ENCODE data around the gene PAX2.

The PAX2 gene

GRCh38 chr10:100810835-100811116 is 65.4 kb downstream of the PAX2 start:
- CTCF ChIA-PET: interaction anchor here (1.1 kb wide), 1 partner anchor 285 kb away, joined by 3 read pairs; no protein-coding TSS in a partner anchor
- POLR2A ChIA-PET: no interaction called here
- TF ChIP-seq, protein P1, sequence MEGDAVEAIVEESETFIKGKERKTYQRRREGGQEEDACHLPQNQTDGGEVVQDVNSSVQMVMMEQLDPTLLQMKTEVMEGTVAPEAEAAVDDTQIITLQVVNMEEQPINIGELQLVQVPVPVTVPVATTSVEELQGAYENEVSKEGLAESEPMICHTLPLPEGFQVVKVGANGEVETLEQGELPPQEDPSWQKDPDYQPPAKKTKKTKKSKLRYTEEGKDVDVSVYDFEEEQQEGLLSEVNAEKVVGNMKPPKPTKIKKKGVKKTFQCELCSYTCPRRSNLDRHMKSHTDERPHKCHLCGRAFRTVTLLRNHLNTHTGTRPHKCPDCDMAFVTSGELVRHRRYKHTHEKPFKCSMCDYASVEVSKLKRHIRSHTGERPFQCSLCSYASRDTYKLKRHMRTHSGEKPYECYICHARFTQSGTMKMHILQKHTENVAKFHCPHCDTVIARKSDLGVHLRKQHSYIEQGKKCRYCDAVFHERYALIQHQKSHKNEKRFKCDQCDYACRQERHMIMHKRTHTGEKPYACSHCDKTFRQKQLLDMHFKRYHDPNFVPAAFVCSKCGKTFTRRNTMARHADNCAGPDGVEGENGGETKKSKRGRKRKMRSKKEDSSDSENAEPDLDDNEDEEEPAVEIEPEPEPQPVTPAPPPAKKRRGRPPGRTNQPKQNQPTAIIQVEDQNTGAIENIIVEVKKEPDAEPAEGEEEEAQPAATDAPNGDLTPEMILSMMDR (IDR thresholded peaks at IDR 0.05; ENCODE audit: control extremely low read depth, extremely low read depth, low read depth, missing control alignments): no peak
- no peak for DNase-seq (ENCODE audit: extremely low spot score)

GRCh38 chr10:100811261-100811660 is 65.9 kb downstream of the PAX2 start:
- CTCF ChIA-PET: interaction anchor here (1.1 to 1.4 kb wide), 2 partner anchors 69 to 284 kb away, joined by 3 to 5 read pairs; no protein-coding TSS in a partner anchor
- TF ChIP-seq, protein P1 (IDR thresholded peaks at IDR 0.05; ENCODE audit: control extremely low read depth, extremely low read depth, low read depth, missing control alignments): no peak

DNA sequence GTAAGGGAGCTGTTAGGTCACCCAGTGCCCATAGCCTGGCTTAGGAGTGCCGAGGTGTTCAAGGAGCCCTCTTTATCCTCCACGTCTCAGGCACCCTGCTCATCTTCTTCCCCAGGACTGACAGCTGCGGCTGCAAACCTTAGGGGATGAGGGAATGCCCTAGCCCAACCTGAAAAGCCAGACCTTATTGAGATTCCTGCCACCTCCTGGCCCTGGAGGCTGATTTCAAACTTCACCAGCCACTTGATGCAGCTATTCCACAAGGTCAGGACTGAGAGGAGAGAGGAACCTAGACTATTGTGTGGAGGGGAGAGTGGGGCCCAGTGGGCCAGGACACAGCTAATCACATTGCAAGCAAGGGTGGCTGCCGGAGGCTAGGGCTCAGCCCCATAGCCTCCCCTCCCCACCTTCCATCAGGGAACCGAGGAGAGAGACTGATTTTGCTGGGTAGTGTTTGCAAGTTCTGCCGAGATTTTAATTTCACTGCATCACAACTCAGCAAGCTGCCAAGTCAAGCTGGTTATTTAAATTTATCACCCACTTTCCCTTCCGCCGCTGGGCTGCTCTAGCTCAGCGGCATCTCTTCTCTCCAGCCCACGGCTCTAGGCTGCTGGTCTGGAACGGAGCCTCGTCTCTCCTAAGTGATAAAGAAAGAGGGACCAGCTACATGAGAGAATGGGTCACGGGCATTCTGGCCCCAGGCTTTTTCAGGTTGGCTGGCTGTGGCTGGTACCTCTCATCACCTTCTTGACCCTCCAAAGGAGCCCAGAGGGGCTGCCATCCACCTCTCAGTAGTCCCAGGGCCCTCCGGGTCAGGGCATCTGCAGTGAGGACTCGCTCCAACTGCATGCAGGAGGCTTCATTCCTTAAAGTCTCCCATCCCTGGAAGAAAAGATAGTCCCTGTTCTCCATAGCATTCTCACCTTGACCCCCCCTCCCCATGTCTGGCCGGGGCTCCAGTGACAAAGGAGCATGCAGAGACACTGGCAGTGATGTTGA is 66.7 kb downstream of the PAX2 start:
- POLR2A ChIA-PET: no interaction called here
- DNase-seq (ENCODE audit: extremely low spot score): no peak
- TF ChIP-seq, protein P1 (IDR thresholded peaks at IDR 0.05; ENCODE audit: control extremely low read depth, extremely low read depth, low read depth, missing control alignments): no peak
- CTCF ChIA-PET: interaction anchor here (1.4 kb wide), 1 partner anchor 69 kb away, joined by 5 read pairs; no protein-coding TSS in a partner anchor

More at GRCh38 chr10:100811261-100811660, 65.9 kb downstream of the PAX2 start:
- POLR2A ChIA-PET: no interaction called here
- no peak for DNase-seq (ENCODE audit: extremely low spot score)

GRCh38 chr10:100812978-100813377 is 67.6 kb downstream of the PAX2 start:
- no peak for DNase-seq (ENCODE audit: extremely low spot score)
- TF ChIP-seq, protein P1 (IDR thresholded peaks at IDR 0.05; ENCODE audit: control extremely low read depth, extremely low read depth, low read depth, missing control alignments): no peak
- CTCF ChIA-PET: no interaction called here
- POLR2A ChIA-PET: no interaction called here

- CTCF ChIA-PET: interaction anchor here (0.9 to 2.6 kb wide), 7 partner anchors 10 to 347 kb away, joined by 3 to 5 read pairs (median 3); no protein-coding TSS in a partner anchor
- POLR2A ChIA-PET: no interaction called here
- DNase-seq (ENCODE audit: extremely low spot score): no peak
- TF ChIP-seq, protein P1 (IDR thresholded peaks at IDR 0.05; ENCODE audit: control extremely low read depth, extremely low read depth, low read depth, missing control alignments): no peak
Measured at GRCh38 chr10:100814751-100815474, 69.5 kb downstream of the PAX2 start.

GRCh38 chr10:100816671-100817070 is 71.3 kb downstream of the PAX2 start:
- CTCF ChIA-PET: interaction anchor here (0.8 to 2.6 kb wide), 5 partner anchors 8 to 197 kb away, joined by 3 to 5 read pairs (median 4); no protein-coding TSS in a partner anchor
- POLR2A ChIA-PET: no interaction called here
- TF ChIP-seq, protein P1 (IDR thresholded peaks at IDR 0.05; ENCODE audit: control extremely low read depth, extremely low read depth, low read depth, missing control alignments): no peak
- no peak for DNase-seq (ENCODE audit: extremely low spot score)
